WTC11 (cell line): ENCODE results near the gene UBE2R2. TPM values are rescaled to one million over a fixed set of nuclear protein-coding genes. Genes with fewer than 3 reads are reported as not detected.
"Not testable (repeated sequence)": the region's sequence is repeated elsewhere in the genome, so short reads cannot be mapped to it uniquely, and the experiment has no call there.

Experiments used
- ATAC-seq: fragments of 200-7000 bp; cut with Tn5 transposase; 2 replicates; pipeline ENCODE4 v1.10.0; 2021; ENCODE audit warnings: mild to moderate bottlenecking, moderate library complexity
- CTCF ChIA-PET: fragments of 300-600 bp; sonication (Branson Sonifier 250); formaldehyde crosslinking; loops from one replicate; lab custom pipeline; 2021; ENCODE audit warnings: antibody characterized with exemption; lab: Charles Lee
- POLR2A ChIA-PET: fragments of 350-600 bp; sonication (Branson Sonifier 250); formaldehyde crosslinking; loops from one replicate; lab custom pipeline; 2021; ENCODE audit warnings: antibody characterized with exemption; lab: Charles Lee
- DNase-seq: peaks from one replicate; pipeline ENCODE4 v3.0.0; 2021; ENCODE audit warnings: low spot score
- H3K27ac Mint-ChIP-seq: 2 replicates; pipeline ENCODE4 v1.8.0; 2021; ENCODE audit warnings: mixed read lengths
- H3K27me3 Mint-ChIP-seq: 2 replicates; pipeline ENCODE4 v1.8.0; 2021; ENCODE audit warnings: low read depth, mild to moderate bottlenecking, moderate library complexity, mixed read lengths
- H3K36me3 Mint-ChIP-seq: 2 replicates; pipeline ENCODE4 v1.8.0; 2021; ENCODE audit warnings: mixed read lengths
- H3K4me1 Mint-ChIP-seq: 2 replicates; pipeline ENCODE4 v1.8.0; 2022; ENCODE audit warnings: mixed read lengths
- H3K4me3 Mint-ChIP-seq: 2 replicates; pipeline ENCODE4 v1.8.0; 2021; ENCODE audit warnings: mild to moderate bottlenecking, moderate library complexity, mixed read lengths
- H3K9me3 Mint-ChIP-seq: 2 replicates; pipeline ENCODE4 v1.8.0; 2021; ENCODE audit warnings: mixed read lengths
- ARID4B ChIP-seq: sonication (generic); formaldehyde crosslinking; IDR thresholded peaks from 2 replicates; pipeline ENCODE4 v1.8.0; 2023; ENCODE audit warnings: missing genetic modification reagents, mild to moderate bottlenecking, borderline replicate concordance
- ERG ChIP-seq: fragments of 250-450 bp; sonication (Bioruptor Pico); IDR thresholded peaks from 2 replicates; pipeline ENCODE4 v1.8.0; 2021; ENCODE audit warnings: mild to moderate bottlenecking
- ESRRA ChIP-seq: sonication (generic); formaldehyde crosslinking; IDR thresholded peaks from 2 replicates; pipeline ENCODE4 v1.8.1; 2022; ENCODE audit warnings: mild to moderate bottlenecking, missing genetic modification reagents, borderline replicate concordance
- FOXK1 ChIP-seq: sonication (generic); formaldehyde crosslinking; IDR thresholded peaks from 2 replicates; pipeline ENCODE4 v1.8.0; 2022; ENCODE audit warnings: mild to moderate bottlenecking, moderate library complexity, missing genetic modification reagents
- FOXP1 ChIP-seq: sonication (generic); formaldehyde crosslinking; IDR thresholded peaks from 2 replicates; pipeline ENCODE4 v1.8.0; 2022; ENCODE audit warnings: missing genetic modification reagents, mild to moderate bottlenecking, moderate library complexity, borderline replicate concordance
- IRF1 ChIP-seq: sonication (generic); formaldehyde crosslinking; IDR thresholded peaks from 2 replicates; pipeline ENCODE4 v1.8.0; 2023; ENCODE audit warnings: missing genetic modification reagents
- JUN ChIP-seq: sonication (generic); formaldehyde crosslinking; IDR thresholded peaks from 2 replicates; pipeline ENCODE4 v1.8.0; 2023; ENCODE audit warnings: mild to moderate bottlenecking, missing genetic modification reagents
- SP1 ChIP-seq: sonication (generic); formaldehyde crosslinking; conservative IDR thresholded peaks from 2 replicates; pipeline ENCODE4 v1.8.1; 2022; ENCODE audit warnings: missing genetic modification reagents
- TCF7 ChIP-seq: sonication (generic); formaldehyde crosslinking; IDR thresholded peaks from 2 replicates; pipeline ENCODE4 v1.8.0; 2022; ENCODE audit warnings: mild to moderate bottlenecking, low read depth, missing genetic modification reagents, moderate library complexity
- ZNF121 ChIP-seq: sonication (generic); formaldehyde crosslinking; IDR thresholded peaks from 2 replicates; pipeline ENCODE4 v1.8.0; 2023; ENCODE audit warnings: missing genetic modification reagents
- ZNF138 ChIP-seq: sonication (generic); formaldehyde crosslinking; conservative IDR thresholded peaks from 2 replicates; pipeline ENCODE4 v1.8.1; 2022; ENCODE audit warnings: mild to moderate bottlenecking, moderate library complexity, missing genetic modification reagents
- ZNF263 ChIP-seq: sonication (generic); formaldehyde crosslinking; IDR thresholded peaks from 2 replicates; pipeline ENCODE4 v1.8.1; 2022; ENCODE audit warnings: low read depth, mild to moderate bottlenecking, moderate library complexity, missing genetic modification reagents
- ZNF281 ChIP-seq: sonication (generic); formaldehyde crosslinking; IDR thresholded peaks from 2 replicates; pipeline ENCODE4 v1.8.0; 2023; ENCODE audit warnings: mild to moderate bottlenecking, missing genetic modification reagents
- ZNF423 ChIP-seq: fragments of 250-450 bp; sonication (Bioruptor Pico); IDR thresholded peaks from 2 replicates; pipeline ENCODE4 v2.1.2; 2022; ENCODE audit warnings: mild to moderate bottlenecking, moderate library complexity
- ZSCAN18 ChIP-seq: fragments of 250-450 bp; sonication (Bioruptor Pico); IDR thresholded peaks from 2 replicates; pipeline ENCODE4 v2.1.2; 2022; ENCODE audit warnings: mild to moderate bottlenecking, moderate library complexity
- total RNA-seq: library from RNA; stranded (reverse); gene quantifications from 3 replicates; pipeline ENCODE4 v1.2.3, GENCODE V29; 2021

UBE2R2 gene
- total RNA-seq, 1 experiment from 2014 or later: 45.0 TPM

- no peak for TF ChIP-seq ARID4B (CRISPR knock-in tag)
Measured at GRCh38 chr9:33956544-33956943, 139.6 kb downstream of the UBE2R2 start (continued).

GRCh38 chr9:33959725-33960124 lies 142.8 kb downstream of the UBE2R2 start:
- H3K27me3 Mint-ChIP-seq: no peaks in the 10 kb centered on the region
- H3K27ac Mint-ChIP-seq: no peak overlapping the region
- ATAC-seq: no peak
- no peak overlapping the region for H3K4me3 Mint-ChIP-seq
- ChIA-PET POLR2A (no interaction called here), CTCF (no interaction called here)
- no peaks in the 10 kb centered on the region for H3K9me3 Mint-ChIP-seq
- TF ChIP-seq TCF7 (CRISPR knock-in tag) (no peak), JUN (CRISPR knock-in tag) (no peak), ZNF423 (CRISPR knock-in tag) (no peak), FOXP1 (CRISPR knock-in tag) (no peak), ZNF121 (no peak), ZSCAN18 (CRISPR knock-in tag) (no peak), SP1 (no peak)
- H3K4me1 Mint-ChIP-seq: no peaks in the 10 kb centered on the region
- peaks cover 35% of the 10 kb centered on the region for H3K36me3 Mint-ChIP-seq
- DNase-seq: no peak

- CTCF ChIA-PET, H3K27ac Mint-ChIP-seq, H3K4me1 Mint-ChIP-seq: not testable (repeated sequence)
Measured at GRCh38 chr9:33962468-33962867, 145.5 kb downstream of the UBE2R2 start.

GRCh38 chr9:33964086-33964768 lies 147.3 kb downstream of the UBE2R2 start:
- DNase-seq: no peak
- Mint-ChIP-seq H3K27me3 (no peaks in the 10 kb centered on the region), H3K9me3 (no peaks in the 10 kb centered on the region), H3K27ac (peak overlapping the region; percentile 12; the same call in 1 of the 2 replicates), H3K36me3 (peaks cover 25% of the 10 kb centered on the region), H3K4me1 (no peaks in the 10 kb centered on the region), H3K4me3 (no peak overlapping the region)
- ChIA-PET CTCF (no interaction called here), POLR2A (no interaction called here)
- TF ChIP-seq ERG (no peak), ZNF281 (CRISPR knock-in tag) (no peak), ZNF263 (CRISPR knock-in tag) (no peak), ZNF138 (no peak), IRF1 (CRISPR knock-in tag) (no peak), FOXK1 (CRISPR knock-in tag) (no peak), ESRRA (CRISPR knock-in tag) (no peak)
- ATAC-seq: no peak

More at GRCh38 chr9:33962468-33962867, 145.5 kb downstream of the UBE2R2 start:
- H3K9me3 Mint-ChIP-seq, DNase-seq, ATAC-seq, H3K27me3 Mint-ChIP-seq, H3K4me3 Mint-ChIP-seq, POLR2A ChIA-PET: not testable (repeated sequence)
- peaks cover 25% of the 10 kb centered on the region for H3K36me3 Mint-ChIP-seq
